Measurements from ENCODE around the gene KIFAP3. TPM values are rescaled to one million over a fixed set of nuclear protein-coding genes. Genes with fewer than 3 reads are reported as not detected.

The KIFAP3 gene
- total RNA-seq, 1 experiment from 2014 or later, result 2.3 TPM

DNA sequence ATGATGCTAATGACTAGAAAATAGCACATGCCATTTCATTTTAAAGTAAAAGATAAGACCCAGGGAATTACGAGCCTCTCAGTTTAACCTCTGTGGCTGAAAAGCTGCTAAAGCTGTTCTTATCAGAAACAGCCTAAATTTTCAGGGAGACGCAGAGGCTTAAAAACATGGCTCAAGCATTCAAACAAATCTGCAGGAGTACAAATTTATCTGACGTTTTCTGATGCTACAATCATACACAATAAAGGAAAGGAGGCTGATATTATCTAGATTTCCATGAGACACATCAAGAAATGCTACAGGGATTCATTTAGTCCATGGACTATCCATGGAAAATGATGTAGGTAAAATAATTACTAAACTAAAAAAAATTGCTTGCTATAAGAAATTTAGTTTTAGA is 115.5 kb downstream of the KIFAP3 start:
- ATAC-seq (no peak), DNase-seq (ENCODE audit: low spot score) (no peak)
- no peaks in the 10 kb centered on the region for H3K36me3 Mint-ChIP-seq
- ChIA-PET POLR2A (no interaction called here), CTCF (no interaction called here)
- TF ChIP-seq ESRRA (CRISPR knock-in tag; IDR thresholded peaks at IDR 0.05; ENCODE audit: borderline replicate concordance) (no peak), GTF2I (CRISPR knock-in tag; conservative IDR thresholded peaks at IDR 0.05) (no peak), TP53 (CRISPR knock-in tag; IDR thresholded peaks at IDR 0.05) (no peak), NFE2L1 (CRISPR knock-in tag; IDR thresholded peaks at IDR 0.05) (no peak), PRRX2 (CRISPR knock-in tag; IDR thresholded peaks at IDR 0.05) (no peak), NFATC4 (CRISPR knock-in tag; IDR thresholded peaks at IDR 0.05) (no peak), SMAD3 (CRISPR knock-in tag; IDR thresholded peaks at IDR 0.05; ENCODE audit: borderline replicate concordance) (no peak), ATF1 (CRISPR knock-in tag; IDR thresholded peaks at IDR 0.05) (no peak), ZNF396 (CRISPR knock-in tag; IDR thresholded peaks at IDR 0.05; ENCODE audit: borderline replicate concordance) (no peak), ZNF138 (CRISPR knock-in tag; conservative IDR thresholded peaks at IDR 0.05) (no peak)
- TF ChIP-seq, protein P1, sequence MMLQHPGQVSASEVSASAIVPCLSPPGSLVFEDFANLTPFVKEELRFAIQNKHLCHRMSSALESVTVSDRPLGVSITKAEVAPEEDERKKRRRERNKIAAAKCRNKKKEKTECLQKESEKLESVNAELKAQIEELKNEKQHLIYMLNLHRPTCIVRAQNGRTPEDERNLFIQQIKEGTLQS (CRISPR knock-in tag; conservative IDR thresholded peaks at IDR 0.05), result no peak
- TF ChIP-seq, protein P2, sequence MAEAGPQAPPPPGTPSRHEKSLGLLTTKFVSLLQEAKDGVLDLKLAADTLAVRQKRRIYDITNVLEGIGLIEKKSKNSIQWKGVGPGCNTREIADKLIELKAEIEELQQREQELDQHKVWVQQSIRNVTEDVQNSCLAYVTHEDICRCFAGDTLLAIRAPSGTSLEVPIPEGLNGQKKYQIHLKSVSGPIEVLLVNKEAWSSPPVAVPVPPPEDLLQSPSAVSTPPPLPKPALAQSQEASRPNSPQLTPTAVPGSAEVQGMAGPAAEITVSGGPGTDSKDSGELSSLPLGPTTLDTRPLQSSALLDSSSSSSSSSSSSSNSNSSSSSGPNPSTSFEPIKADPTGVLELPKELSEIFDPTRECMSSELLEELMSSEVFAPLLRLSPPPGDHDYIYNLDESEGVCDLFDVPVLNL (CRISPR knock-in tag; IDR thresholded peaks at IDR 0.05; ENCODE audit: borderline replicate concordance, low read depth), result no peak
- TF ChIP-seq, protein P3, sequence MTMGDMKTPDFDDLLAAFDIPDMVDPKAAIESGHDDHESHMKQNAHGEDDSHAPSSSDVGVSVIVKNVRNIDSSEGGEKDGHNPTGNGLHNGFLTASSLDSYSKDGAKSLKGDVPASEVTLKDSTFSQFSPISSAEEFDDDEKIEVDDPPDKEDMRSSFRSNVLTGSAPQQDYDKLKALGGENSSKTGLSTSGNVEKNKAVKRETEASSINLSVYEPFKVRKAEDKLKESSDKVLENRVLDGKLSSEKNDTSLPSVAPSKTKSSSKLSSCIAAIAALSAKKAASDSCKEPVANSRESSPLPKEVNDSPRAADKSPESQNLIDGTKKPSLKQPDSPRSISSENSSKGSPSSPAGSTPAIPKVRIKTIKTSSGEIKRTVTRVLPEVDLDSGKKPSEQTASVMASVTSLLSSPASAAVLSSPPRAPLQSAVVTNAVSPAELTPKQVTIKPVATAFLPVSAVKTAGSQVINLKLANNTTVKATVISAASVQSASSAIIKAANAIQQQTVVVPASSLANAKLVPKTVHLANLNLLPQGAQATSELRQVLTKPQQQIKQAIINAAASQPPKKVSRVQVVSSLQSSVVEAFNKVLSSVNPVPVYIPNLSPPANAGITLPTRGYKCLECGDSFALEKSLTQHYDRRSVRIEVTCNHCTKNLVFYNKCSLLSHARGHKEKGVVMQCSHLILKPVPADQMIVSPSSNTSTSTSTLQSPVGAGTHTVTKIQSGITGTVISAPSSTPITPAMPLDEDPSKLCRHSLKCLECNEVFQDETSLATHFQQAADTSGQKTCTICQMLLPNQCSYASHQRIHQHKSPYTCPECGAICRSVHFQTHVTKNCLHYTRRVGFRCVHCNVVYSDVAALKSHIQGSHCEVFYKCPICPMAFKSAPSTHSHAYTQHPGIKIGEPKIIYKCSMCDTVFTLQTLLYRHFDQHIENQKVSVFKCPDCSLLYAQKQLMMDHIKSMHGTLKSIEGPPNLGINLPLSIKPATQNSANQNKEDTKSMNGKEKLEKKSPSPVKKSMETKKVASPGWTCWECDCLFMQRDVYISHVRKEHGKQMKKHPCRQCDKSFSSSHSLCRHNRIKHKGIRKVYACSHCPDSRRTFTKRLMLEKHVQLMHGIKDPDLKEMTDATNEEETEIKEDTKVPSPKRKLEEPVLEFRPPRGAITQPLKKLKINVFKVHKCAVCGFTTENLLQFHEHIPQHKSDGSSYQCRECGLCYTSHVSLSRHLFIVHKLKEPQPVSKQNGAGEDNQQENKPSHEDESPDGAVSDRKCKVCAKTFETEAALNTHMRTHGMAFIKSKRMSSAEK (CRISPR knock-in tag; IDR thresholded peaks at IDR 0.05; ENCODE audit: borderline replicate concordance), result no peak
- H3K4me3 Mint-ChIP-seq, result no peak overlapping the region
- no peaks in the 10 kb centered on the region for H3K4me1 Mint-ChIP-seq
- no peaks in the 10 kb centered on the region for H3K9me3 Mint-ChIP-seq
- no peak overlapping the region for H3K27ac Mint-ChIP-seq
- no peaks in the 10 kb centered on the region for H3K27me3 Mint-ChIP-seq (ENCODE audit: low read depth)

DNA sequence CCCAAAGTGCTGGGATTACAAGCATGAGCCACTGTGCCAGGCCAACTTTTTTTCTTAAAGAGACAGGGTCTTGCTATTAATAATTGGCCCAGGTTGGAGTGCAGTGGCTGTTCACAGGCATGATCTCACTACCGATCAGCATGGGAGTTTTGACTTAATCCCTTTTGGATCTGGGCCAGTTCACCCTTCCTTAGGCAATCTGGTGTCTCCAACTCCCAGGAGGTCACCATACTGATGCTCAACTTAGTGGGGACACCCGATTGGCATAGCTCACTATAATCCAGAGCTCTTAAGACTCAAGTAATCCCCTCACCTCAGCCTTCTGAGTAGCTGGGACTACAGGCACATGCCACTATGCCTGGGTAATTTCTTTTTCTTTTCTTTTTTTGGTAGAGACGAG is 116.6 kb downstream of the KIFAP3 start:
- Mint-ChIP-seq H3K4me1 (no peaks in the 10 kb centered on the region), H3K27me3 (ENCODE audit: low read depth) (no peaks in the 10 kb centered on the region), H3K9me3 (no peaks in the 10 kb centered on the region), H3K4me3 (no peak overlapping the region), H3K36me3 (no peaks in the 10 kb centered on the region), H3K27ac (no peak overlapping the region)
- DNase-seq (ENCODE audit: low spot score), result no peak
- no peak for ATAC-seq
- TF ChIP-seq, protein P4, sequence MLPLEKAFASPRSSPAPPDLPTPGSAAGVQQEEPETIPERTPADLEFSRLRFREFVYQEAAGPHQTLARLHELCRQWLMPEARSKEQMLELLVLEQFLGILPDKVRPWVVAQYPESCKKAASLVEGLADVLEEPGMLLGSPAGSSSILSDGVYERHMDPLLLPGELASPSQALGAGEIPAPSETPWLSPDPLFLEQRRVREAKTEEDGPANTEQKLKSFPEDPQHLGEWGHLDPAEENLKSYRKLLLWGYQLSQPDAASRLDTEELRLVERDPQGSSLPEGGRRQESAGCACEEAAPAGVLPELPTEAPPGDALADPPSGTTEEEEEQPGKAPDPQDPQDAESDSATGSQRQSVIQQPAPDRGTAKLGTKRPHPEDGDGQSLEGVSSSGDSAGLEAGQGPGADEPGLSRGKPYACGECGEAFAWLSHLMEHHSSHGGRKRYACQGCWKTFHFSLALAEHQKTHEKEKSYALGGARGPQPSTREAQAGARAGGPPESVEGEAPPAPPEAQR (CRISPR knock-in tag; IDR thresholded peaks at IDR 0.05), result no peak
- TF ChIP-seq JAZF1 (CRISPR knock-in tag; IDR thresholded peaks at IDR 0.05) (no peak), JUN (CRISPR knock-in tag; IDR thresholded peaks at IDR 0.05) (no peak), MYBL2 (CRISPR knock-in tag; IDR thresholded peaks at IDR 0.05) (no peak), ZNF317 (CRISPR knock-in tag; IDR thresholded peaks at IDR 0.05; ENCODE audit: borderline replicate concordance, low read depth) (no peak), PRRX2 (CRISPR knock-in tag; IDR thresholded peaks at IDR 0.05) (no peak), FOXK1 (CRISPR knock-in tag; IDR thresholded peaks at IDR 0.05) (no peak)
- TF ChIP-seq, protein P5, sequence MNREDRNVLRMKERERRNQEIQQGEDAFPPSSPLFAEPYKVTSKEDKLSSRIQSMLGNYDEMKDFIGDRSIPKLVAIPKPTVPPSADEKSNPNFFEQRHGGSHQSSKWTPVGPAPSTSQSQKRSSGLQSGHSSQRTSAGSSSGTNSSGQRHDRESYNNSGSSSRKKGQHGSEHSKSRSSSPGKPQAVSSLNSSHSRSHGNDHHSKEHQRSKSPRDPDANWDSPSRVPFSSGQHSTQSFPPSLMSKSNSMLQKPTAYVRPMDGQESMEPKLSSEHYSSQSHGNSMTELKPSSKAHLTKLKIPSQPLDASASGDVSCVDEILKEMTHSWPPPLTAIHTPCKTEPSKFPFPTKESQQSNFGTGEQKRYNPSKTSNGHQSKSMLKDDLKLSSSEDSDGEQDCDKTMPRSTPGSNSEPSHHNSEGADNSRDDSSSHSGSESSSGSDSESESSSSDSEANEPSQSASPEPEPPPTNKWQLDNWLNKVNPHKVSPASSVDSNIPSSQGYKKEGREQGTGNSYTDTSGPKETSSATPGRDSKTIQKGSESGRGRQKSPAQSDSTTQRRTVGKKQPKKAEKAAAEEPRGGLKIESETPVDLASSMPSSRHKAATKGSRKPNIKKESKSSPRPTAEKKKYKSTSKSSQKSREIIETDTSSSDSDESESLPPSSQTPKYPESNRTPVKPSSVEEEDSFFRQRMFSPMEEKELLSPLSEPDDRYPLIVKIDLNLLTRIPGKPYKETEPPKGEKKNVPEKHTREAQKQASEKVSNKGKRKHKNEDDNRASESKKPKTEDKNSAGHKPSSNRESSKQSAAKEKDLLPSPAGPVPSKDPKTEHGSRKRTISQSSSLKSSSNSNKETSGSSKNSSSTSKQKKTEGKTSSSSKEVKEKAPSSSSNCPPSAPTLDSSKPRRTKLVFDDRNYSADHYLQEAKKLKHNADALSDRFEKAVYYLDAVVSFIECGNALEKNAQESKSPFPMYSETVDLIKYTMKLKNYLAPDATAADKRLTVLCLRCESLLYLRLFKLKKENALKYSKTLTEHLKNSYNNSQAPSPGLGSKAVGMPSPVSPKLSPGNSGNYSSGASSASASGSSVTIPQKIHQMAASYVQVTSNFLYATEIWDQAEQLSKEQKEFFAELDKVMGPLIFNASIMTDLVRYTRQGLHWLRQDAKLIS (CRISPR knock-in tag; IDR thresholded peaks at IDR 0.05; ENCODE audit: borderline replicate concordance), result no peak
- TF ChIP-seq, protein P6, sequence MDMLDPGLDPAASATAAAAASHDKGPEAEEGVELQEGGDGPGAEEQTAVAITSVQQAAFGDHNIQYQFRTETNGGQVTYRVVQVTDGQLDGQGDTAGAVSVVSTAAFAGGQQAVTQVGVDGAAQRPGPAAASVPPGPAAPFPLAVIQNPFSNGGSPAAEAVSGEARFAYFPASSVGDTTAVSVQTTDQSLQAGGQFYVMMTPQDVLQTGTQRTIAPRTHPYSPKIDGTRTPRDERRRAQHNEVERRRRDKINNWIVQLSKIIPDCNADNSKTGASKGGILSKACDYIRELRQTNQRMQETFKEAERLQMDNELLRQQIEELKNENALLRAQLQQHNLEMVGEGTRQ (CRISPR knock-in tag; IDR thresholded peaks at IDR 0.05), result no peak
- ChIA-PET CTCF (no interaction called here), POLR2A (no interaction called here)

All from WTC11 (cell line).